Right lobe of liver (tissue), 6 donors: ENCODE measurements around the gene HMGB2. TPM values are rescaled to one million over a fixed set of nuclear protein-coding genes. Genes with fewer than 3 reads are reported as not detected.
A peak's percentile ranks its signal among the peaks of the same experiment; 100 is the strongest.

Experiments used
- ATAC-seq, 4 donors: fragments of 200-7000 bp; cut with Tn5 transposase; one replicate each; pipeline ENCODE4 v1.9.1; 2020; ENCODE audit warnings: mild to moderate bottlenecking in 4 of 4, moderate library complexity in 4 of 4
- DNase-seq, 3 donors: peaks; one replicate each; pipeline ENCODE4 v3.0.0-alpha.2; 2020
- H3K27ac ChIP-seq, 3 donors: fragments of 200-600 bp; one replicate each; pipeline ENCODE4 v1.8.0; 2022
- H3K27me3 ChIP-seq, 2 donors: fragments of 200-600 bp; one replicate each; pipeline ENCODE4 v1.8.0; 2022
- H3K36me3 ChIP-seq, 4 donors: fragments of 200-600 bp; sonication (generic) in 1 of 4; one replicate each; pipeline versions ENCODE4 v1.5.1 to v1.8.0; 2017 to 2022; ENCODE audit warnings: control low read depth in 1 of 4
- H3K4me1 ChIP-seq, 4 donors: fragments of 200-600 bp; sonication (generic) in 1 of 4; one replicate each; pipeline versions ENCODE4 v1.5.1 to v1.8.0; 2017 to 2022; ENCODE audit warnings: control low read depth in 1 of 4
- H3K4me3 ChIP-seq, 3 donors: fragments of 200-600 bp; one replicate each; pipeline ENCODE4 v1.8.0; 2022
- H3K9me3 ChIP-seq, 4 donors: fragments of 200-600 bp; sonication (generic) in 1 of 4; one replicate each; pipeline versions ENCODE4 v1.5.1 to v1.8.0; 2017 to 2022; ENCODE audit warnings: control low read depth in 1 of 4
- CTCF ChIP-seq, 4 donors: fragments of 200-600 bp in 3 of 4; fragments of 450-650 bp in 1 of 4; IDR thresholded peaks; one replicate each; pipeline versions ENCODE4 v1.5.1 to v1.8.0; 2016 to 2022; ENCODE audit warnings: antibody characterized with exemption in 4 of 4, mild to moderate bottlenecking in 2 of 4
- POLR2A ChIP-seq: fragments of 450-650 bp; IDR thresholded peaks from one replicate; pipeline ENCODE4 v1.6.1; 2017; ENCODE audit warnings: antibody characterized with exemption, mild to moderate bottlenecking
- WGBS: methylation state at CpG from one replicate; pipeline ENCODE4 v1.1.6; 2018; ENCODE audit warnings: low coverage, low lambda C conversion rate; ENCODE audit not compliant: insufficient coverage; ENCODE audit errors: missing lambda C conversion rate; 5-methylcytosine and 5-hydroxymethylcytosine counted together
- intact Hi-C, 2 donors: fragments of 100-400 bp; cut with DNase I; formaldehyde crosslinking; loops; one replicate each; pipeline versions ENCODE4 v1.11.2 to v1.14.1; 2022
- total RNA-seq, 6 experiments: library from RNA; depleted of rRNA in 2 of 6; stranded (reverse); fragments of >200 nt in 2 of 6; fragmentation: NEBNext Ultra II Directional in 3 of 6; extraction: Animal tissue kit (Norgen Biotek cat#: 25700) in 3 of 6; gene quantifications; one replicate each; pipeline versions ENCODE4 v1.1.0 to v1.2.4, GENCODE V29; 2016 to 2023
- donor health status: DM: no; HTN: yes; CAD: no.
- donor health status: DM: no; HTN: no; CAD: no.
- donor health status: DM: no; HTN: no; CAD: no.
- donor health status: DM: no; HTN: yes; CAD: no.
- donor health status: DM: no; HTN: yes; CAD: no.

Gene HMGB2
- total RNA-seq, 6 experiments from 2014 or later, result 6.1 to 13.5 (median 9.2) TPM

- Histone ChIP-seq H3K36me3 (no peaks in the 10 kb centered on the region), H3K27me3 (no peaks in the 10 kb centered on the region), H3K4me3 (no peak overlapping the region), H3K4me1 (no peaks in the 10 kb centered on the region), H3K9me3 (peaks cover 0 to 3% (median 0%) of the 10 kb centered on the region in 4 donors), H3K27ac (no peak overlapping the region)
- ATAC-seq (no peak), DNase-seq (no peak)
- intact Hi-C loops, result no loop called here
- no peak for TF ChIP-seq CTCF (IDR thresholded peaks at IDR 0.05)
- TF ChIP-seq POLR2A, result no peak
- 9% methylated on average over 4 of the region's 4 CpGs for WGBS
These were observed 44.8 kb downstream of the HMGB2 start for GRCh38 chr4:173289353-173289727.

DNA sequence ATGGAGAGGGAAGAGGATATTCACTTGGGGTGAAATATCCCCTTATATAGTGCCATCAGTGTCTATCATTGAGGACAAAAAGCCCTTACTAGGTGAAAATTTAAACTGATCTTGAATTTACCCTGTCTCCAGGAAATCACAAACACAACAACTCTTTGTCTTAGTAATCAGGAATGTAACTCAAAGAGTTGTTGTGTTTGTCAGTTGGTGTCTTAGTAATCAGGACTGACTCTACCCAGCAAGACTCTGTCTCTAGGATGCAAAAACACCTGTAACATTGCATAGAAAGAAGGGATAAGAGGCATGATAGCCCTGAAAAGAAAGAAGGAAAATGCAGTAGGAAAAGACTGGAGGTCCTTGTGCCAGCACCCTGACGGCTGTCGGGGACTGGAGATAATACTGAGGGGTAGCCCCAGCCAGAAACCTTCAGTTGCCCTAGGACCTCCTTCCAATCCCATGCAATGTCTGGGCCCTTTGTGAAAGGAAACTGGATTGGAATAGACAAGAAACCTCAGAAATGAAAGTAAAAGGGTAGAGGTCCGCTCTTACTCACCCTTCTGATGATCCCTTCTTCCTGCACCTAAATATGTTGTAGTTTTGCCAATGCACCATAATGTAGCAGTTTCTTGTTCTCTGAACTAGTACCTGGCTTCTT, 45.3 kb downstream of the HMGB2 start:
- DNase-seq, result no peak
- Histone ChIP-seq H3K4me3 (no peak overlapping the region), H3K27ac (no peak overlapping the region), H3K9me3 (peaks cover 0 to 3% (median 0%) of the 10 kb centered on the region in 4 donors), H3K27me3 (no peaks in the 10 kb centered on the region), H3K36me3 (no peaks in the 10 kb centered on the region), H3K4me1 (no peaks in the 10 kb centered on the region)
- no peak for ATAC-seq
- TF ChIP-seq CTCF (IDR thresholded peaks at IDR 0.05), result no peak
- no peak for TF ChIP-seq POLR2A
- 56% methylated on average over 3 of the region's 3 CpGs for WGBS
- intact Hi-C loops, result no loop called here

DNA sequence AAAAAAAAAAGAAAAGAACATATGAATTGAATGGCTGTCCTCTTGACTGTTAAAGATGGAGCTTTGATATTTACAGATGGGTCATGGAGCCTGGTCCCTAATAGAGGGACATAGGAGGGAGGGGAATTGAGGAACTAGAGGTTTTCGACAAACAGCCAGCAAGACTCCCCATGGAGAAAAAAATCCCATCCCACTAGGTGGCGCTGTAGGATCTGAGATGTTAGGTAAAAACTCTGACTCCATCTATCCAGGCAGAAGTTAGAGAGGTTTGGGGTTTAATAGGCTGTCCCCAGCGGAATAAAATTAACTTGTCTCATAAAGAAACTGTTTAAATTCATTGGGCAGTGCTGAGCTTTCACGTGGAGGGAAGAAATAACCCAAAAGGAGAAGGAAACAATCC, 45.9 kb downstream of the HMGB2 start:
- ATAC-seq, result peak in 3 of 4 donors; percentile 39 to 41 (median 40)
- Histone ChIP-seq H3K4me1 (no peaks in the 10 kb centered on the region), H3K27me3 (no peaks in the 10 kb centered on the region), H3K9me3 (peaks cover 0 to 6% (median 0%) of the 10 kb centered on the region in 4 donors), H3K4me3 (no peak overlapping the region), H3K27ac (no peak overlapping the region), H3K36me3 (no peaks in the 10 kb centered on the region)
- peak in 2 of 3 donors; percentile 26 to 55 for DNase-seq
- TF ChIP-seq CTCF (IDR thresholded peaks at IDR 0.05) (peak; percentile 32 to 48 (median 40)), POLR2A (no peak)
- intact Hi-C loops, result no loop called here
- WGBS, result 62% methylated on average over 4 of the region's 4 CpGs

DNA sequence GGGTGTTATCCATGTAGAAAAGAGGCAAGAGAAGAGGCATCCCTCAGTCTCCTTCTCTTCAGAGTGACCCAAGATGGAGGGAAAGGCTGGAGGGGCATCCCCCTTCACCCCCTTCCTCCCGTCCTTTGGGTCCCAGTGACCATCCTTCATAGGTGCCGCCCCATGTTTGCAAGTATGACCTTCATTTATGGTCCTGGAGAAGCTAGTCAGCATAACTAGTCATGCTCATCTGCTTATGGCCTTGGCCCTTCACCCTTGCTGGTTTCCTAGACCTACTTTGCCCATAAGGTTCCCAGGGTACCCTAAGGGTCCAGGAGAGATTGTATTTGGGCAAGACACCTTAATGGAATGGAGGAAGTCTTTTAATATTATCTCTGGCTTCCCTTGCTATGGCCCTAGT, 46.7 kb downstream of the HMGB2 start:
- ATAC-seq, result no peak
- no peak for TF ChIP-seq CTCF (IDR thresholded peaks at IDR 0.05)
- TF ChIP-seq POLR2A, result no peak
- intact Hi-C loops, result no loop called here
- DNase-seq, result no peak
- Histone ChIP-seq H3K27me3 (no peaks in the 10 kb centered on the region), H3K4me1 (no peaks in the 10 kb centered on the region), H3K36me3 (no peaks in the 10 kb centered on the region), H3K4me3 (no peak overlapping the region), H3K9me3 (peaks cover 0 to 6% (median 0%) of the 10 kb centered on the region in 4 donors), H3K27ac (no peak overlapping the region)
- WGBS, result no CpG with 5 or more reads among the region's 2 CpGs

- no peak overlapping the region for H3K27ac ChIP-seq
- no peaks in the 10 kb centered on the region for H3K4me1 ChIP-seq
- DNase-seq (no peak), ATAC-seq (no peak)
- TF ChIP-seq CTCF (IDR thresholded peaks at IDR 0.05) (no peak), POLR2A (no peak)
- intact Hi-C loops, result no loop called here
- H3K36me3 ChIP-seq, result no peaks in the 10 kb centered on the region
- H3K27me3 ChIP-seq, result no peaks in the 10 kb centered on the region
- H3K4me3 ChIP-seq, result no peak overlapping the region
- H3K9me3 ChIP-seq, result peaks cover 0 to 6% (median 0%) of the 10 kb centered on the region in 4 donors
These were observed 49.7 kb downstream of the HMGB2 start for GRCh38 chr4:173284463-173284862.
